ENCODE measurements around the gene CLN6. TPM values are rescaled to one million over a fixed set of nuclear protein-coding genes. Genes with fewer than 3 reads are reported as not detected.
"Not testable (repeated sequence)": the region's sequence is repeated elsewhere in the genome, so short reads cannot be mapped to it uniquely, and the experiment has no call there.

Gene CLN6
- total RNA-seq, 4 donors from 2014 or later: 20.3 to 38.1 (median 27.9) TPM

GRCh38 chr15:68183616-68184315 lies 45.8 kb downstream of the CLN6 start:
- 91% methylated on average over 5 of the region's 5 CpGs for WGBS
- H3K9me3 ChIP-seq: no peaks in the 10 kb centered on the region
- H3K4me1 ChIP-seq: peaks cover 28% of the 10 kb centered on the region
- H3K4me3 ChIP-seq: no peak overlapping the region
- TF ChIP-seq POLR2AphosphoS5 (IDR thresholded peaks at IDR 0.05): no peak
- TF ChIP-seq POLR2A (IDR thresholded peaks at IDR 0.05): no peak
- TF ChIP-seq EP300 (IDR thresholded peaks at IDR 0.05): no peak
- TF ChIP-seq CTCF (IDR thresholded peaks at IDR 0.05): no peak
- H3K36me3 ChIP-seq: peaks cover 52% of the 10 kb centered on the region
- H3K27me3 ChIP-seq: no peaks in the 10 kb centered on the region
- no peak overlapping the region for H3K27ac ChIP-seq
- DNase-seq (ENCODE audit: low spot score in 2 of 2): no peak

GRCh38 chr15:68177742-68178141 lies 51.8 kb downstream of the CLN6 start:
- TF ChIP-seq CTCF (IDR thresholded peaks at IDR 0.05): no peak
- TF ChIP-seq POLR2AphosphoS5 (IDR thresholded peaks at IDR 0.05): no peak
- no peak for TF ChIP-seq EP300 (IDR thresholded peaks at IDR 0.05)
- no peak for TF ChIP-seq POLR2A (IDR thresholded peaks at IDR 0.05)
- DNase-seq (ENCODE audit: low spot score in 2 of 2): no peak
- Histone ChIP-seq H3K27ac (no peak overlapping the region), H3K4me1 (no peaks in the 10 kb centered on the region), H3K27me3 (no peaks in the 10 kb centered on the region), H3K9me3 (no peaks in the 10 kb centered on the region), H3K36me3 (peaks cover 59% of the 10 kb centered on the region), H3K4me3 (no peak overlapping the region)

- 91% methylated on average over 3 of the region's 3 CpGs for WGBS
- no peak for TF ChIP-seq CTCF (IDR thresholded peaks at IDR 0.05)
- no peak for TF ChIP-seq POLR2A (IDR thresholded peaks at IDR 0.05)
- TF ChIP-seq EP300 (IDR thresholded peaks at IDR 0.05): no peak
- no peak for TF ChIP-seq POLR2AphosphoS5 (IDR thresholded peaks at IDR 0.05)
- Histone ChIP-seq H3K4me1 (no peaks in the 10 kb centered on the region), H3K4me3 (no peak overlapping the region), H3K9me3 (no peaks in the 10 kb centered on the region), H3K27ac (no peak overlapping the region), H3K36me3 (peaks cover 54% of the 10 kb centered on the region), H3K27me3 (no peaks in the 10 kb centered on the region)
- DNase-seq (ENCODE audit: low spot score in 2 of 2): no peak
Measured at GRCh38 chr15:68176601-68177000, 52.9 kb downstream of the CLN6 start.

GRCh38 chr15:68175526-68175925 lies 54.0 kb downstream of the CLN6 start:
- TF ChIP-seq POLR2A (IDR thresholded peaks at IDR 0.05): no peak
- no peak for TF ChIP-seq EP300 (IDR thresholded peaks at IDR 0.05)

GRCh38 chr15:68173119-68173518 lies 56.4 kb downstream of the CLN6 start:
- no peaks in the 10 kb centered on the region for H3K27me3 ChIP-seq
- no peaks in the 10 kb centered on the region for H3K4me1 ChIP-seq
- no peak for TF ChIP-seq POLR2AphosphoS5 (IDR thresholded peaks at IDR 0.05)
- TF ChIP-seq EP300 (IDR thresholded peaks at IDR 0.05): no peak
- no peak for TF ChIP-seq CTCF (IDR thresholded peaks at IDR 0.05)
- no peak overlapping the region for H3K27ac ChIP-seq
- DNase-seq (ENCODE audit: low spot score in 2 of 2): no peak
- peaks cover 56% of the 10 kb centered on the region for H3K36me3 ChIP-seq
- H3K4me3 ChIP-seq: no peak overlapping the region
- WGBS: 97% methylated on average over 4 of the region's 4 CpGs
- H3K9me3 ChIP-seq: no peaks in the 10 kb centered on the region

More at GRCh38 chr15:68175526-68175925, 54.0 kb downstream of the CLN6 start:
- WGBS: 71% methylated on average over 2 of the region's 2 CpGs
- Histone ChIP-seq H3K4me1 (no peaks in the 10 kb centered on the region), H3K9me3 (no peaks in the 10 kb centered on the region), H3K36me3 (peaks cover 54% of the 10 kb centered on the region), H3K27me3 (no peaks in the 10 kb centered on the region), H3K27ac (no peak overlapping the region), H3K4me3 (no peak overlapping the region)
- no peak for DNase-seq (ENCODE audit: low spot score in 2 of 2)

- H3K27me3 ChIP-seq; H3K4me1 ChIP-seq; H3K9me3 ChIP-seq; H3K27ac ChIP-seq; H3K4me3 ChIP-seq; DNase-seq (ENCODE audit: low spot score in 2 of 2): not testable (repeated sequence)
- peaks cover 51% of the 10 kb centered on the region for H3K36me3 ChIP-seq
- WGBS: 100% methylated on average over 2 of the region's 2 CpGs
Measured at GRCh38 chr15:68172037-68172436, 57.5 kb downstream of the CLN6 start.
